HG02970 (cell line): ENCODE measurements around the gene PCDHGA9.
A peak's percentile ranks its signal among the peaks of the same experiment; 100 is the strongest.
"Not testable (repeated sequence)": the region's sequence is repeated elsewhere in the genome, so short reads cannot be mapped to it uniquely, and the experiment has no call there.

Experiments used
- ATAC-seq: cut with Tn5 transposase; IDR thresholded peaks from one replicate; pipeline ENCODE4 v1.9.1; 2021; ENCODE audit warnings: mild to moderate bottlenecking, moderate library complexity, moderate number of reproducible peaks; ENCODE audit not compliant: unreplicated experiment, low FRiP score

Gene PCDHGA9

GRCh38 chr5:141411575-141411974, 9.0 kb downstream of the PCDHGA9 start:
- no peak for ATAC-seq

- no peak for ATAC-seq
Observed at GRCh38 chr5:141412854-141413539, 10.4 kb downstream of the PCDHGA9 start, which contains the start of gene PCDHGA10. Gene PCDHGA10 (plus strand): TSS chr5:141412987. CDS start chr5:141413176, 189 bp downstream.

DNA sequence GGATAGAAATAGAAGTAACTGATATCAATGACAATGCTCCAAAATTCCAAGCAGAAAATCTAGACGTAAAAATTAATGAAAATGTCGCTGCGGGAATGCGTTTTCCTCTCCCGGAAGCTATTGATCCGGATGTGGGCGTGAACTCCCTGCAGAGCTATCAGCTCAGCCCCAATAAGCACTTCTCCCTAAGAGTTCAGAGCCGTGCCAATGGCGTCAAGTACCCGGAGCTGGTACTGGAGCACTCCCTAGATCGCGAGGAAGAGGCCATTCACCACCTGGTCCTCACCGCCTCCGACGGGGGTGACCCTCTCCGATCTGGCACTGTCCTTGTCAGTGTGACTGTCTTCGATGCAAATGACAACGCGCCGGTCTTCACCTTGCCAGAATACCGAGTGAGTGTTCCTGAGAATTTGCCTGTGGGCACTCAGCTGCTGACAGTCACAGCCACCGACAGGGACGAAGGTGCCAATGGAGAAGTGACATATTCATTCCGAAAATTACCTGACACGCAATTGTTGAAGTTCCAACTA, 11.0 kb downstream of the PCDHGA9 start:
- ATAC-seq: no peak

GRCh38 chr5:141414548-141415274, 12.1 kb downstream of the PCDHGA9 start:
- not testable (repeated sequence) for ATAC-seq

DNA sequence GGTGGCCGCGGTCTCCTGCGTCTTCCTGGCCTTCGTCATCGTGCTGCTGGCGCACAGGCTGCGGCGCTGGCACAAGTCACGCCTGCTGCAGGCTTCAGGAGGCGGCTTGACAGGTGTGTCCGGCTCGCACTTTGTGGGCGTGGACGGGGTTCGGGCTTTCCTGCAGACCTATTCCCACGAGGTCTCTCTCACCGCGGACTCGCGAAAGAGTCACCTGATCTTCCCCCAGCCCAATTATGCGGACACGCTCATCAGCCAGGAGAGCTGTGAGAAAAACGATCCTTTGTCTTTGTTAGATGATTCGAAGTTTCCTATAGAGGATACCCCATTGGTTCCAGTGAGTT, 12.7 kb downstream of the PCDHGA9 start:
- ATAC-seq: not testable (repeated sequence)

- ATAC-seq: peak; percentile 57
Observed at GRCh38 chr5:141417494-141418172, 15.1 kb downstream of the PCDHGA9 start, which contains the start of gene PCDHGB7. Gene PCDHGB7 (plus strand): TSS chr5:141417677. CDS start chr5:141417860, 183 bp downstream.

DNA sequence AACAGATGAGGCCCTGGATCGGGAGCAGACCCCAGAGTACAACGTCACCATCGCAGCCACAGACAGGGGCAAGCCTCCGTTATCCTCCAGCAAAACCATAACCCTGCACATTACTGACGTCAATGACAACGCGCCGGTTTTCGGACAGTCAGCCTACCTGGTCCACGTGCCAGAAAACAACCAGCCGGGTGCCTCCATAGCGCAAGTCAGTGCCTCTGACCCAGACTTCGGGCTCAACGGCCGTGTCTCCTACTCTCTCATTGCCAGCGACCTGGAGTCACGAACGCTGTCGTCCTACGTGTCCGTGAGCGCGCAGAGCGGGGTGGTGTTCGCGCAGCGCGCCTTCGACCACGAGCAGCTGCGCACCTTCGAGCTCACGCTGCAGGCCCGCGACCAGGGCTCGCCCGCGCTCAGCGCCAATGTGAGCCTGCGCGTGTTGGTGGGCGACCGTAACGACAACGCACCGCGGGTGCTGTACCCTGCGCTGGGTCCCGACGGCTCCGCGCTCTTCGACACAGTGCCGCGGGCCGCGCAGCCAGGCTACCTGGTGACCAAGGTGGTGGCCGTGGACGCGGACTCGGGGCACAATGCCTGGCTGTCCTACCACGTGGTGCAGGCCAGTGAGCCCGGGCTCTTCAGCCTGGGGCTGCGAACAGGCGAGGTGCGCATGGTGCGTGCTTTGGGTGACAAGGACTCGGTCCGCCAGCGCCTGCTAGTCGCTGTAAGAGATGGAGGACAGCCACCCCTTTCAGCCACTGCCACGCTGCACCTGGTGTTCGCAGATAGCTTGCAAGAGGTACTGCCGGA, 16.7 kb downstream of the PCDHGA9 start:
- no peak for ATAC-seq

GRCh38 chr5:141420855-141421488, 18.4 kb downstream of the PCDHGA9 start, which contains the start of gene PCDHGA11:
Gene PCDHGA11 (plus strand): TSS chr5:141421051. CDS start chr5:141421228, 177 bp downstream.
- ATAC-seq: no peak

DNA sequence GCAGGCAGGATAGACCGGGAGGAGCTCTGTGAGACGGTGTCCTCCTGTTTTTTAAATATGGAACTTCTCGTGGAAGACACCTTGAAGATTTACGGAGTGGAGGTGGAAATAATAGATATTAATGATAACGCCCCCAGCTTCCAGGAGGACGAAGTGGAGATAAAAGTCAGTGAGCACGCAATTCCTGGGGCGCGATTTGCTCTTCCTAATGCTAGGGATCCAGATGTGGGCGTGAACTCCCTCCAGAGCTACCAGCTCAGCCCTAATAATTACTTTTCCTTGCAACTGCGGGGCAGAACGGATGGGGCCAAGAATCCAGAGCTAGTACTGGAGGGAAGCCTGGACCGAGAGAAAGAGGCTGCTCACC, 18.9 kb downstream of the PCDHGA9 start:
- ATAC-seq: no peak

GRCh38 chr5:141422742-141423291, 20.2 kb downstream of the PCDHGA9 start:
- ATAC-seq: no peak

GRCh38 chr5:141427783-141428426, 25.3 kb downstream of the PCDHGA9 start:
- no peak for ATAC-seq

- no peak for ATAC-seq
Observed at GRCh38 chr5:141430332-141431113, 27.9 kb downstream of the PCDHGA9 start, which contains the start of gene PCDHGA12. Gene PCDHGA12 (plus strand): TSS chr5:141430507. CDS start chr5:141430760, 253 bp downstream.

DNA sequence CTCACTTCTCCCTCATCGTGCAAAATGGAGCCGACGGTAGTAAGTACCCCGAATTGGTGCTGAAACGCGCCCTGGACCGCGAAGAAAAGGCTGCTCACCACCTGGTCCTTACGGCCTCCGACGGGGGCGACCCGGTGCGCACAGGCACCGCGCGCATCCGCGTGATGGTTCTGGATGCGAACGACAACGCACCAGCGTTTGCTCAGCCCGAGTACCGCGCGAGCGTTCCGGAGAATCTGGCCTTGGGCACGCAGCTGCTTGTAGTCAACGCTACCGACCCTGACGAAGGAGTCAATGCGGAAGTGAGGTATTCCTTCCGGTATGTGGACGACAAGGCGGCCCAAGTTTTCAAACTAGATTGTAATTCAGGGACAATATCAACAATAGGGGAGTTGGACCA, 28.7 kb downstream of the PCDHGA9 start:
- no peak for ATAC-seq

- ATAC-seq: not testable (repeated sequence)
Observed at GRCh38 chr5:141432308-141432707, 29.7 kb downstream of the PCDHGA9 start.

DNA sequence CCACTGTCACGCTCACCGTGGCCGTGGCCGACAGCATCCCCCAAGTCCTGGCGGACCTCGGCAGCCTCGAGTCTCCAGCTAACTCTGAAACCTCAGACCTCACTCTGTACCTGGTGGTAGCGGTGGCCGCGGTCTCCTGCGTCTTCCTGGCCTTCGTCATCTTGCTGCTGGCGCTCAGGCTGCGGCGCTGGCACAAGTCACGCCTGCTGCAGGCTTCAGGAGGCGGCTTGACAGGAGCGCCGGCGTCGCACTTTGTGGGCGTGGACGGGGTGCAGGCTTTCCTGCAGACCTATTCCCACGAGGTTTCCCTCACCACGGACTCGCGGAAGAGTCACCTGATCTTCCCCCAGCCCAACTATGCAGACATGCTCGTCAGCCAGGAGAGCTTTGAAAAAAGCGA, 30.1 kb downstream of the PCDHGA9 start:
- ATAC-seq: not testable (repeated sequence)

GRCh38 chr5:141434006-141434405, 31.4 kb downstream of the PCDHGA9 start:
- ATAC-seq: no peak

- no peak for ATAC-seq
Observed at GRCh38 chr5:141437221-141437620, 34.6 kb downstream of the PCDHGA9 start.
